ENCODE data around the gene SLC44A1.

SLC44A1 gene

DNA sequence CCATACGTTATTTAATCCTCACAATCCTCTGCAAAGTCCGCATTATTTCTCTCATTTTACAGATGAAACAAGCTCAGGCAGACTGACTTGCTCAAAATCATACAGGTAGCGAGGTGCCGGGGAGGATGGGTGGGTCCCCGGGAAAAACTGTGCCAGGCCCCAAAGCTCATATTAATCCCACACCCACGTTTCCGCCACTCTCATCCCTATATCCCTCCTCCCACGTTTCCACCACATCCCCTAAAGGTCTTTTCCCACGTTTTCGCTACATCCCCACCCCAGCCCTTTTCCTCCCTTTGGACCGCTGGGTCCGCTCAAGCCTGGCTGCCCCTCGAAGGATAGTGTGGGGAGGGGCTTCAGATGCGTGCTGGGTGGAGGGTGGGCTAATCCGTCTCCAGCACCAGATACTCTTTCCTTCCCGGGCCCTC, 202.9 kb downstream of the SLC44A1 start:
- TF ChIP-seq POLR2A (IDR thresholded peaks at IDR 0.05; ENCODE audit: low read depth, low read length): no peak
- FAIRE-seq: no peak
- no peak for DNase-seq (ENCODE audit: insufficient read length, low spot score)

DNA sequence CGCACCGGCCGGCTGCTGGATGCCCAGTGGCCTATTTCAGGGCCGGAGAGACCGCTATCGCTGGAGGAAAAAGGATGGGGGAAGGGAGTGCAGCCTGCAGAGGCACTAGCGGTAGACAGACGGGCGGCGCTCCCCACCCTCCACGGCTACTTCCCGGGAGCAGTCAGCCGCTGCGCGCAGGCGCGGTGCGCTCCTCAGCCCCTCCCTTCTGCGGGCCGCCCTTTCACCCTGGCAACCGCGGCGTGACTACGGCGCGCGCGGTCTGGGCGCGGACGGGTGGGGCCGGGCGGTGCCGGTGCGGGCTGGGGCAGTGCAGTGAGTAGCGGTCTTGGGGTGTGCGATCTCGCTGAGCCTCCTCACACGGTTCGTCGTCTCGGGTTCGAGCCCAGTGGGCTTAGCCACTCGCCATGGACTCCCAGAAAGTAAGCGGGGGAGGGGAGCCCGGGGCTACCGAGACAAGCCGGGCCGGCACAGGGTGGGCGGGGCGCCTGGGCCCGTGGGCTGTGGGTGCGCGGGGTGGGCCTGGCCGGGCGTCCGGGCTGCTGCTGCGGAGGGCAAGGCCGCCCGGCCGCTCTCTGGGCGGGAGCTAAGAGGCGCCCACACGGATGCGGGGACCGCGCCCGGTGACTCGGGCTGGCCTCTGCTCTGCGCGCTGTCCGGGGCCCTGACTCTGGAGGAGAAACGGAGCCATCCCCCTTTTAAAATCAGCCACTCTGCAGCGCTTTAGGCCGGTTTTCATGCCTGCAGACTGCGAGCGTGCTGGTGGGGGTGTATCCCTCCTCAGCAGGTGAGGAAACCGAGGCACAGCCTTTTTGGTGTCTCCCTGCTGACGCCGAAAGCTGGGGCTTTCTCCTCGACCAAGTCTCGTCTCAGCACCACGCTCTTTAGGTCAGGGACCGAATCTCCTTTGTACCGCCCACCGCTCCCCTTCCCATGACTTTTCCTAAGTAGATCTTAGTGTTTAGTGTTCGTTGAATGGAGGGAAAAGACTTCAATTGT, 203.7 kb downstream of the SLC44A1 start, which contains the start of gene FSD1L:
Gene FSD1L (plus strand): TSS at position 221 of the 999 bp plus-strand sequence. CDS start 187 bp downstream, at position 408.
- peak; percentile 84 for TF ChIP-seq POLR2A (IDR thresholded peaks at IDR 0.05; ENCODE audit: low read depth, low read length)
- DNase-seq (ENCODE audit: insufficient read length, low spot score): peak; percentile 99
- FAIRE-seq: peak; percentile 91

DNA sequence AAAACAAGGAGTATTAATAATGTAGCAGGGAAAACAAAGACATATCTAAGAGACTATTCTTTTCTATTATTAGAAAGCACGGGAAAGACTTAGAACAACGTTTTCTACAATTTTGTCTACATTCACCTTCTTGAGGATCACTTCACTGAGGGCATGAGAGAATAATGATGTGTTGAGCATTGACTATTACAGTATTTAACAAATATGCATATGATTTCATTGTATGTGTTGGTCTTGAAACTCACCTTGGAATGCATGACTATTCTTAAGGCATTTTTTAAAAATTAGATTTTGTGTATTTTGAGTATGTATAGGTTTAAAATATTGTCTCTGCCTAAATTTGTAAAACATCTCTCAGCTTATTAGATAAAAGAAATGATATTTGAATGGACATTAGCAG, 204.6 kb downstream of the SLC44A1 start:
- FAIRE-seq (peak; percentile 43), DNase-seq (ENCODE audit: insufficient read length, low spot score) (no peak)
- no peak for TF ChIP-seq POLR2A (IDR thresholded peaks at IDR 0.05; ENCODE audit: low read depth, low read length)

DNA sequence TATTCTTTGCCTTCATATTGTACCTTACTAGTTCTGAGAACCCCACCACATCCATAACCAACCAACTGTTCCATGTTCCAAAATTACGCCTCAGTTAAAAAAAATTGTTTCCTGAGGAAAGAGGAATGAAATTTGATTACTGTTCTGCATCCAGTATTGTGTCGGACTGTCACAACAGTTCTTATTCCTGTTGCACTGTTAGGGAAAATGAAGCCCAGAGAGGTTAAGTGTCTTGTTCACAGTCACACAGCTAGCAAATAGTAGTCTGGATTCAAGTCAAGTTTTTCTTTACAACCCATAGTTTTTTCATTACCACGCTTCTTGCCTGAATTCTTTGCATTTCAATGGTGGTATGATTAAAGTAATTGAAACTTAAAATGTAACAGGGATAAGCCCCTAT, 207.7 kb downstream of the SLC44A1 start:
- no peak for TF ChIP-seq POLR2A (IDR thresholded peaks at IDR 0.05; ENCODE audit: low read depth, low read length)
- DNase-seq (ENCODE audit: insufficient read length, low spot score) (no peak), FAIRE-seq (no peak)

DNA sequence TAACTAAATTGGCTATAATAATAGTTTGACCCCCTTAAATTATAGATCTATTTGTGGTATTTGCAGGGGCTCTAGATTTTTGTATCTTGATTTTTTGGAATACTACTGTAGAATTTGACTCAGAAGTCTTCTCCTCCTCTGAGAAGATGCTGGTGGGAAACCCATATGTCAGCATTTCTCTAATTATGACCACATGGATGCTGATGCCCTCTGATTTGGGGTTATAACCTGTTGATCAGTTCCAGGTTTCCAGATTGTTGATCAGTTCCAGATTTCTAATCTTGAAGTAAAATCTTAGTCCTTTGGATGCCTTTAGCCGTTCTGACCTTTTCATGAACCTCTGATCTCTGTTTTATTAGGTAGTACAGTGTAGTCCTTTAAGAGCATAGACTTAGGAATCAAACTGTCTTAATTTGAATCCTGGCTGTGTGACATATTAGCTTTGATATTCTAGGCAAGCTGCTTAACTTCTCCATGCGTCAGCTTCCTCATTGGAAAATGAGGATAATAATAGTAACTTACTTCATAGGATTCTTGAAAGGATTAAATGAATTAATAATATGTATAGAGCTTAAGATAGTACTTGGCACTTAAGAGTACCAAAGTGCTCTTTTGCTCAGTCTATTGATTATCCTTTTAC, 211.5 kb downstream of the SLC44A1 start:
- FAIRE-seq (no peak), DNase-seq (ENCODE audit: insufficient read length, low spot score) (no peak)
- TF ChIP-seq POLR2A (IDR thresholded peaks at IDR 0.05; ENCODE audit: low read depth, low read length): no peak

DNA sequence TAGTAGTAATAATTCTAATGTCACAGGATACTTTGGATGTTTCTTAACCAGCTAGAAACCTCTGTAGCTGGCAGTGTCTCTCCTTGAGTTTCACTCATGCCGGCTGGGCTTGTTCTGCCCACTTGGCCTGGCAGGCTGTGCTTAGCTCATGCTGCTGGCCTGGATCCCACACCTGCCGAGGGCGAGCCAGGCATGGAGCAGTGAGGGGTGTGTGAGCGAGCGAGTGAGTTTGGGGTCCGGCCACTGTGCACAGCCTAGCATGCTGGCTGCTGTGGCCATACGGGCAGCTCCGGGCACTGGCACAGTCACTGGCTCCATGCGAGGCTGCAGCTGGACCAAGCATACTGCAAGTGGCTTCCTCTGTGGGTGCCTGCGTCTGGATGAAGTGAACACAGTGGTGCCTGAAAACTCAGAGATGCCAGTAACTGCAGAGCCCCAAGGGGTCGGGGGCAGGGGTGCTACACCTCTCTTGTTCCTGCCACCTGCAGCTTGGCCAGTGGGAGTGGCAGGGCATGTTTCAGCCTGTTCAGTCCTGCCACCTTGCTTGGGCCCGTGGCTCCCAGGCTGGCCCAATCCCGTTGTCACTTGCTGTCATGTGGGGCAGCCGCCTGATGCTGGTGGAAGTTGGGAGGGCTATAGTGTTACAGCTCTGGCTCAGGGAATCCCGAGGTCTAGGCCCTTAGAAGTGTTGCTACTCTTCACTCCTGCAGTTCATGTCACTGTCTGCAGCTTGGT, 213.3 kb downstream of the SLC44A1 start:
- DNase-seq (ENCODE audit: insufficient read length, low spot score) (no peak), FAIRE-seq (no peak)
- no peak for TF ChIP-seq POLR2A (IDR thresholded peaks at IDR 0.05; ENCODE audit: low read depth, low read length)

DNA sequence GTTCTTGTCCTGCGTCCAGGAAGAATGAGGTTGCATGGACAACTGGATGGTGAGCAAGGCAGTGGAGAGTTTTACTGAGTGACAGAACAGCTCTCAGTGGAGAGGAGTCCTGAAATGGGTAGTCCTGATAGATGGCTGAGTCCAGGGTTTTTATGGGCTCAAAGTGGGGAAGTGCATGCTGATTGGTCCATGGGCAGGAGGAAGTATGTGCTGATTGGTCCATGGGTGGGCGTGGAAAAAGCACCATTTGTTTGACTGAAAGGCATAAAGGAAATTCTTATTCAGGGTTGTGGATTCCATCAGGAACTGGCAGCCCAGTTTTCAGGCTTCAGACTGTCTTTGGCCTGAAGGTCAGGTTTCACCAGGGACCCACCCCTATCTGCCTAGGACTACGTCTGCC, 214.0 kb downstream of the SLC44A1 start:
- FAIRE-seq: peak; percentile 77
- no peak for TF ChIP-seq POLR2A (IDR thresholded peaks at IDR 0.05; ENCODE audit: low read depth, low read length)

DNA sequence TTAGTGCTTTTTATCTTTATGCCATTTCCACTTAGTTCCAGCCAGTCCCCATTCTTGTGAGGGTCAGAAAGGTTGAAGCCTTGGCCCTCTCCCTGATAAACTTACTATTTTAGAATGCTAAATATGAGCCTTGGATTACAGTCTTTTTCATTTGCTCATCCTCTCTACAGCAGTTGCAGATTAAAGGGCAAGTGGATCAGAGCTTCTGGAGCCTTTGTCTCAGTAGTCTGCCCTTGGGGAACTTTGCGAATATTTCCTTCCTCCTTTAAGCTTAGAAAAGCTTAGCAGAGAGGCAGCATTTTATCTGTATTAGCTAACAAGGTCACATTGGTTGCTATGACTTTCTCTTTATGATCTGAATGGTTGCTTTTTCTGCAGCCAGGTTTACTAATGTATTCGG, 214.9 kb downstream of the SLC44A1 start:
- TF ChIP-seq POLR2A (IDR thresholded peaks at IDR 0.05; ENCODE audit: low read depth, low read length): no peak
- DNase-seq (ENCODE audit: insufficient read length, low spot score) (no peak), FAIRE-seq (no peak)

More for the DNA sequence above, 214.0 kb downstream of the SLC44A1 start:
- no peak for DNase-seq (ENCODE audit: insufficient read length, low spot score)

DNA sequence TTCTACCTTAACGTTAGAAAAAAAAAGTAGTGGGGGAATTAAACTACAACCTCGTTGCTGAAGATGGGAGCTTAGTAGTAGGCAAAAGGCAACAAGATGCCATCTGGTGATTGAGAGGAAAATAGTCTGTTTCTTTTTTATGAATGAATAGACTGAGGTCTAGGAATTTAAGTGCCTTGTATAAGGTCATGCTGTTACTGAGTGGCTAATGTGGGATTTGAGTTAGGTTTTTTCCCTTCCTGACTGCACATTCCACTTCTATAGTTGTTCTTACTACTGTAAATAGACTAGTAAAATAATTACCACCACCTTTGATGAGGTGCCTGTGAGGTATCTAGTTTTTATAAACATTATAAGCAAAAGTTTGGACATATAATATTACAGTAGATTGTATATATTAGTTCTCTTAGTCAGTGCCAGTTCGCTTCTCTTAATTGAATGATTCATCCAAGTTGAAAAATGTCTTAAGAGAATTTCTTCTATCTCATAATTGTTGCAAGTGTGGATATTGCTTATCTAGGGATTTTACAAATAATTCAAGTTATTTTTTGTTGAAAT, 222.5 kb downstream of the SLC44A1 start:
- TF ChIP-seq POLR2A (IDR thresholded peaks at IDR 0.05; ENCODE audit: low read depth, low read length): no peak
- peak; percentile 84 for FAIRE-seq
- no peak for DNase-seq (ENCODE audit: insufficient read length, low spot score)

DNA sequence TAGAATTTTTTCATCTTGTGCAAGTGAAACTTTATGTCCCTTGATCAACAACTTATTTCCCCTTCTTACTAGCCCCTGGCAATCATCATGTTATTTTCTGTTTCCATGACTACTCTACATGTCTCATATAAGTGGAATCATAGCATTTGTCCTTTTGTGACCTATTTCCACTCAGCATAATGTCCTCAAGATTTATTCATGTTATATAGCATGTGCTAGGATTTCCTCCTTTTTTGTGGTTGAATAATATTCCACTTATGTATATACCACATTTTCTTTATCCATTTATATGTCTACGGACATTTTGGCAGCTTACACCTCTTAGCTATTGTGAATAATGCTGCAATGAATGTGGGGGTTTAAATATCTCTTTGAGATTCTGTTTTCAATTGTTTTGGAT, 224.4 kb downstream of the SLC44A1 start:
- no peak for TF ChIP-seq POLR2A (IDR thresholded peaks at IDR 0.05; ENCODE audit: low read depth, low read length)
- FAIRE-seq (peak; percentile 90), DNase-seq (ENCODE audit: insufficient read length, low spot score) (no peak)

DNA sequence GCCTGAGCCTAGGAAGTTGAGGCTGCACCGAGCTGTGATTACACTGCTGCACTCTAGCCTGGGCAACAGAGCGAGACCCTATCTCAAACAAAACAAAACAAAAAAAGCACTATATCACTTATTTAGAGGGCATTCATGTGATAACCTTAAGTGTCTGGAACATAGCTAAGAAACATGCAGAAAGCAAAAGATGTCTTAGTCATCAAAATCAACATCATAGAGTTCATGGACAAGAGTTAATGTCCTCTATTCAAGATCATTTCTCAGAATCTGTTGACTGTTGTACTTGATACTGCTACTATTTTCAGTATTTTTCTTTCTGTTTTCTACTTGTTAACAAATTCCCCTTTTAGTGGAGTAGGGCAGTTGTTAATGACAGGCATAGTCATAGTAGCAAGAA, 228.8 kb downstream of the SLC44A1 start:
- peak; percentile 92 for FAIRE-seq
- TF ChIP-seq POLR2A (IDR thresholded peaks at IDR 0.05; ENCODE audit: low read depth, low read length): no peak
- no peak for DNase-seq (ENCODE audit: insufficient read length, low spot score)

DNA sequence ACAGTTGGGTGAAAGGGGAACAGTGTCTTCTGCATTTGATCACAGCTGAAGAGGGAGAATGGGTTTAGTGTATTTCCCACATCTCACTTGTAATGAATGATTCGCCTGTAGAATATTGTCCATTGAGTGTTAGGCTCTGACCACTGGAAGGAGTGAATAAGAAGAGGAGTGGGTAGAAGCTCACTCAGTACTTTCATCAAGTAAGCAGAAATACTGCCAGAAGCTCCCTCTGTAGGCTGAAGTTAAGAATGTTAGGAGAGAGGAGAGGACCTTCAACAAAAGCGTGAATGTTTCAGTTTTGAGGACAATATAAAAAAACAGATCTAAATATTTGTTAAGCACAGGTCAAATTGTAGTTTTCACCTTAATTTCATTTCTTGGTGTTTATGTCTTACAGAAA, 230.9 kb downstream of the SLC44A1 start:
- FAIRE-seq (peak; percentile 98), DNase-seq (ENCODE audit: insufficient read length, low spot score) (no peak)
- no peak for TF ChIP-seq POLR2A (IDR thresholded peaks at IDR 0.05; ENCODE audit: low read depth, low read length)

DNA sequence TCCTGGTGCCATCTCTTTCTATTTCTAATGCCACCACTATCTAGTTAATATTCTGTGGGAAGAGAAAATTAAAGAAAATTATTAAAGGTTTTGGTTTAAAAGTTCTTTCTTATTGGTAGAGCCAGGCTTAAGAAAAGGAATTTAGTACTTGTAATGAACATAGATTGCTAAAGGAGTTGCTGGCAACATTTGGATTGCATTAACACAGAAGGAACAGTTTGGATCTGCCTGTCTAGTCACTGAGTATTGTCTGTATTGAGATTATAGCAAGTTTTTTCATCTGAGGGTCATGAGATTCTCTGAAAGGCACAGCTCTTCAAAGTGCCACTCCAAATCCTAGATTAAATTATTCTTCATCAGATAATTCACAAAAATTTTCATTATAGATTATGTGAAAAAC, 235.4 kb downstream of the SLC44A1 start:
- no peak for DNase-seq (ENCODE audit: insufficient read length, low spot score)
- no peak for TF ChIP-seq POLR2A (IDR thresholded peaks at IDR 0.05; ENCODE audit: low read depth, low read length)
- FAIRE-seq: no peak
